Rectal smooth muscle tissue (tissue), 1 donor: Measurements from ENCODE around the gene ENDOD1.
"Not testable (repeated sequence)": the region's sequence is repeated elsewhere in the genome, so short reads cannot be mapped to it uniquely, and the experiment has no call there.

Experiments used
- H3K27ac ChIP-seq: one replicate; pipeline ENCODE4 v1.7.0; 2013; ENCODE audit warnings: low read depth, low read length, inconsistent platforms
- H3K27me3 ChIP-seq: one replicate; pipeline ENCODE4 v1.7.0; 2013; ENCODE audit warnings: low read length; ENCODE audit not compliant: control insufficient read depth, insufficient read depth
- H3K36me3 ChIP-seq: one replicate; pipeline ENCODE4 v1.7.0; 2013; ENCODE audit warnings: low read length; ENCODE audit not compliant: control insufficient read depth, insufficient read depth
- H3K4me1 ChIP-seq: one replicate; pipeline ENCODE4 v1.7.0; 2013; ENCODE audit warnings: low read length; ENCODE audit not compliant: control insufficient read depth, insufficient read depth
- H3K4me3 ChIP-seq: one replicate; pipeline ENCODE4 v1.7.0; 2013; ENCODE audit warnings: low read length
- H3K9ac ChIP-seq: one replicate; pipeline ENCODE4 v1.7.0; 2013; ENCODE audit warnings: low read length

Gene ENDOD1

GRCh38 chr11:95097209-95097608 is 7.6 kb downstream of the ENDOD1 start:
- no peak overlapping the region for H3K27ac ChIP-seq
- no peaks in the 10 kb centered on the region for H3K4me1 ChIP-seq

GRCh38 chr11:95098826-95099225 is 9.2 kb downstream of the ENDOD1 start:
- Histone ChIP-seq H3K4me3 (no peak overlapping the region), H3K27ac (no peak overlapping the region), H3K9ac (no peak overlapping the region), H3K36me3 (no peaks in the 10 kb centered on the region), H3K27me3 (no peaks in the 10 kb centered on the region), H3K4me1 (no peaks in the 10 kb centered on the region)

More at GRCh38 chr11:95097209-95097608, 7.6 kb downstream of the ENDOD1 start:
- Histone ChIP-seq H3K9ac (no peak overlapping the region), H3K4me3 (no peak overlapping the region), H3K27me3 (no peaks in the 10 kb centered on the region), H3K36me3 (no peaks in the 10 kb centered on the region)

GRCh38 chr11:95100191-95100648 is 10.6 kb downstream of the ENDOD1 start:
- no peak overlapping the region for H3K27ac ChIP-seq
- H3K4me3 ChIP-seq, result no peak overlapping the region
- no peaks in the 10 kb centered on the region for H3K27me3 ChIP-seq
- H3K36me3 ChIP-seq, result no peaks in the 10 kb centered on the region
- no peaks in the 10 kb centered on the region for H3K4me1 ChIP-seq
- H3K9ac ChIP-seq, result no peak overlapping the region

- Histone ChIP-seq H3K4me3 (no peak overlapping the region), H3K36me3 (no peaks in the 10 kb centered on the region), H3K9ac (no peak overlapping the region), H3K4me1 (no peaks in the 10 kb centered on the region), H3K27me3 (no peaks in the 10 kb centered on the region), H3K27ac (no peak overlapping the region)
Measured at GRCh38 chr11:95100856-95101507, 11.3 kb downstream of the ENDOD1 start.

- no peaks in the 10 kb centered on the region for H3K27me3 ChIP-seq
- no peaks in the 10 kb centered on the region for H3K36me3 ChIP-seq
- H3K9ac ChIP-seq, result no peak overlapping the region
- no peak overlapping the region for H3K27ac ChIP-seq
- H3K4me3 ChIP-seq, result no peak overlapping the region
- no peaks in the 10 kb centered on the region for H3K4me1 ChIP-seq
Measured at GRCh38 chr11:95101935-95102334, 12.3 kb downstream of the ENDOD1 start.

GRCh38 chr11:95102733-95103132 is 13.1 kb downstream of the ENDOD1 start:
- H3K4me1 ChIP-seq, result no peaks in the 10 kb centered on the region
- no peak overlapping the region for H3K27ac ChIP-seq
- no peak overlapping the region for H3K9ac ChIP-seq
- H3K27me3 ChIP-seq, result no peaks in the 10 kb centered on the region
- H3K4me3 ChIP-seq, result no peak overlapping the region
- H3K36me3 ChIP-seq, result no peaks in the 10 kb centered on the region

- H3K27me3 ChIP-seq, result no peaks in the 10 kb centered on the region
- H3K36me3 ChIP-seq, result no peaks in the 10 kb centered on the region
- no peaks in the 10 kb centered on the region for H3K4me1 ChIP-seq
- H3K4me3 ChIP-seq, result no peak overlapping the region
- H3K9ac ChIP-seq, result no peak overlapping the region
- H3K27ac ChIP-seq, result no peak overlapping the region
Measured at GRCh38 chr11:95103701-95104100, 14.1 kb downstream of the ENDOD1 start.

- H3K27ac ChIP-seq, result no peak overlapping the region
- H3K36me3 ChIP-seq, result no peaks in the 10 kb centered on the region
- H3K9ac ChIP-seq, result no peak overlapping the region
- H3K27me3 ChIP-seq, result no peaks in the 10 kb centered on the region
- H3K4me1 ChIP-seq, result no peaks in the 10 kb centered on the region
- no peak overlapping the region for H3K4me3 ChIP-seq
Measured at GRCh38 chr11:95104121-95104830, 14.6 kb downstream of the ENDOD1 start.

- Histone ChIP-seq H3K4me1 (no peaks in the 10 kb centered on the region), H3K27ac (no peak overlapping the region), H3K27me3 (no peaks in the 10 kb centered on the region), H3K9ac (no peak overlapping the region), H3K36me3 (no peaks in the 10 kb centered on the region), H3K4me3 (no peak overlapping the region)
Measured at GRCh38 chr11:95104856-95105255, 15.2 kb downstream of the ENDOD1 start.

- Histone ChIP-seq H3K36me3 (no peaks in the 10 kb centered on the region), H3K9ac (no peak overlapping the region), H3K4me3 (no peak overlapping the region), H3K4me1 (no peaks in the 10 kb centered on the region), H3K27ac (no peak overlapping the region), H3K27me3 (no peaks in the 10 kb centered on the region)
Measured at GRCh38 chr11:95108159-95108611, 18.5 kb downstream of the ENDOD1 start.

- H3K27me3 ChIP-seq, result no peaks in the 10 kb centered on the region
- H3K36me3 ChIP-seq, result no peaks in the 10 kb centered on the region
- H3K4me3 ChIP-seq, result no peak overlapping the region
- no peak overlapping the region for H3K27ac ChIP-seq
- H3K9ac ChIP-seq, result no peak overlapping the region
- H3K4me1 ChIP-seq, result no peaks in the 10 kb centered on the region
Measured at GRCh38 chr11:95108671-95109551, 19.3 kb downstream of the ENDOD1 start.

GRCh38 chr11:95111471-95111870 is 21.8 kb downstream of the ENDOD1 start:
- H3K36me3 ChIP-seq, result not testable (repeated sequence)

More at GRCh38 chr11:95111471-95111870, 21.8 kb downstream of the ENDOD1 start:
- not testable (repeated sequence) for H3K27me3 ChIP-seq, H3K4me1 ChIP-seq, H3K27ac ChIP-seq, H3K9ac ChIP-seq, H3K4me3 ChIP-seq
